Colon (tissue), 2 donors: ENCODE results near the gene MICU1.

ENCODE experiments used
- FAIRE-seq: peaks from 2 replicates; lab custom pipeline; 2012; peaks lifted over from hg19 to GRCh38; lab: Jason Lieb, UNC
- donor health status: control.
- donor health status: control.

The MICU1 gene

DNA sequence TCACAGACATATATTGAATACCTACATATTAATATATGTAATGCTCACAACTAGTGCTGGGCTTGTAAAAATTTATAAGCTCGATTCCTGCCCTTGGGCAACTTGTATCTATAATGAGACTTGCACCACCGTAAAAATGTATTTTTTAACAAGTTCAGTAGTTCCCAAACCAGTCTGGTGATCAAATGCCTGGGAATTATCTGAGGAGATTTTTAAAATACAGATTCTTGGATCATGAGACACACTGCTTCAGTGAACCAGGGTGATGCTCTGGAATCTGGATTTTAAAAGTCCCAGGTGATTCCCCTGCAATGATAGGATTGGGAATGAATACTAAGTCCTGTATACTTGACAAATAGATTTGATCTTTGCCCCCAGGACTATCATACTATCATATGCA lies 4.3 kb upstream of the MICU1 start:
- FAIRE-seq = no peak

DNA sequence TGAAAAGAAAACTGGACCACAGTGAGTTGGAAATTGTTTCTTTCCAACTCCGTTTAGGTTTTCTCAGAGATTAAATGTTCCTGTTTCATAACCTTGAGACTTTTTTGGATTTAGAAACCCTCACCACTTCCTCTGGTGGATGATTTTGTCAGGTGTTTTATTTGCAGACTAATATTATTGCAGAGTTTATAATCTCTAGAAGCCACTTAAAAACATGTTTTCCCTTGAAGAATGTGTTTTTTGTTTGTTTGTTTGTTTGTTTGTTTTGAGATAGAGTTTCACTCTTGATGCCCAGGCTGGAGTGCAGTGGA lies 520 bp upstream of the MICU1 start:
- no peak for FAIRE-seq

- no peak for FAIRE-seq
Observed at GRCh38 chr10:72625276-72625607, 637 bp downstream of the MICU1 start.

DNA sequence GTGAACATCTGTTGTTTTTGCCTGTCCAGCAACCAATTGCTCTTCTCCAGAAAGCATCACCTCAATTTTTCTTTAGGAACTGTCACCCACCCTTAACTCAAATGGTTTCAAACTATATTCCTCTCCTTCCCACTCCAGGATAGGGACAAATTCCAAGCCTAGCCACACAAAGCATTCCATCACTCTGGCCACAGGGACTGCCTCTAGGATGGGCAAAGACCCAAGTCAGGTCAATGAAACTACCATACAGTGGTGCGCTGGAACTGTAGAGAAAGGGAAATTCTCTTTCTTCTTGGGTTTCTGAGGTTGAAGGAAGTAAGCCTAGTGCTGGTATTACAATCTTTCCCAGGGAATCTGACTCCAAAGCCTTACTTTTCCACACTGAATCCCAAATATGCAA lies 3.6 kb downstream of the MICU1 start:
- FAIRE-seq = no peak

- FAIRE-seq = no peak
Observed at GRCh38 chr10:72616716-72617115, 9.2 kb downstream of the MICU1 start.

DNA sequence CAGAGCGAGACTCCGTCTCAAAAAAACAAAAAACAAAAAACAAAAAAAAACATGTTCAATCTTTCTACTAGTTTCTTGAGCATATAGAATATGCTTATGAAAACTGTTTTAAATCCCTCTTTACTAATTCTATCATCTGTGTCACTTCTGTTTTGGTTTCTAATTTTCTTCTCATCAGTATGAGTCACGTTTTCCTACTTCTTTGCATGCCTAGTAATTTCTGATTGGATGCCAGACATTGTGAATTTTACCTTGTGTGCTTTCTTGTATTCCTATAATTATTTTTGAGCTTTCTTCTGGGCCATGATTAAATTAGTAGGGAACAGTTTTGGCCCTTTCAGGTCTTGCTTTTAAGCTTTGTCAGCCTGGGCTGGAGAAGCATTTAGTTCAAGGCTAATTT lies 9.9 kb downstream of the MICU1 start:
- no peak for FAIRE-seq

DNA sequence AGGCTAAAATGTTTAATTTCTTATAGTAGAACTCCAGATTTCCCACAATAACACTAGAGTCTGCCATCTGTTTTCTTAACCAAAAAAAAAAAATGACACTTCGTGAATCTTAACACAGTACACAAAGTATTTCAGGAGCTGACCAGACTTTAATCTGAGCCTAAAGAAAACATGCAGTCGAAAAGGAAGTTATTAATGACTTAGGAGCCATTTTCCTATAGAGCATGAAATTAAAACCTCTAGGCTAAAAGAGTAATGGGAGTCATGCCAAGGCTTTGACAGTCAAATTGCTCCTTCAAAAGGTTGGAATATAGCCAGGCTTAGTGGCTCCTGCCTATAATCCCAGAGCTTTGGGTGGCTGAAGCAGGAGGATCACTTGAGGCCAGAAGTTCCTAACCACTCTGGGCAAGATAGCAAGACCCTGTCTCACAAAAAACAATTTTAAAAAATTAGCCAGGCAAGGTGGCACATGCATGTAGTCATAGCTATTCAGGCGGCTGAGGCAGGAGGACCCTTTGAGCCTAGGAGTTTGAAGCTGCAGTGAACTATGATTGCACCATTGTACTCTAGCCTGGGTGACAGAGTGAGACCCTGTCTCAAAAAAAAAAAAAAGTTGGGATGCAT lies 13.6 kb downstream of the MICU1 start:
- no peak for FAIRE-seq

DNA sequence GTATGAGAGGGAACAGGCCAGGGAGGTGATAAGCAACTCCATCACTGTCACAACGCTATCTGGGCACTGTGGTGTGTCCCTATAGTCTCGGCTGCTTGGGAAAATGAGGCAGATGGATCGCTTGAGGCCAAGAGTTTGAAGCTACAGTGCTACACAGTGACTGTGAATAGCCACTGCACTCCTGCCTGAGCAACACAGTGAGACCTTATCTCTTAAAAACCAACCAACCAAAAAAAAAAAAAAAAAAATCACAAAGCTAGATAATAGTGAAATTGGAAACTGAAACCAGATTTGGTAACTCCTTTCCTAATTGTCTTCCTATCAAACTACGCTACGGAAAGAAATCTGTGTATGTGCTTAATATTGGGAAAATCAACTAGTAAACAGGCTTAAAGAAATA lies 14.1 kb downstream of the MICU1 start:
- FAIRE-seq = no peak

GRCh38 chr10:72610466-72610865 lies 15.4 kb downstream of the MICU1 start:
- FAIRE-seq = no peak

- FAIRE-seq = no peak
Observed at GRCh38 chr10:72605122-72605521, 20.8 kb downstream of the MICU1 start.

DNA sequence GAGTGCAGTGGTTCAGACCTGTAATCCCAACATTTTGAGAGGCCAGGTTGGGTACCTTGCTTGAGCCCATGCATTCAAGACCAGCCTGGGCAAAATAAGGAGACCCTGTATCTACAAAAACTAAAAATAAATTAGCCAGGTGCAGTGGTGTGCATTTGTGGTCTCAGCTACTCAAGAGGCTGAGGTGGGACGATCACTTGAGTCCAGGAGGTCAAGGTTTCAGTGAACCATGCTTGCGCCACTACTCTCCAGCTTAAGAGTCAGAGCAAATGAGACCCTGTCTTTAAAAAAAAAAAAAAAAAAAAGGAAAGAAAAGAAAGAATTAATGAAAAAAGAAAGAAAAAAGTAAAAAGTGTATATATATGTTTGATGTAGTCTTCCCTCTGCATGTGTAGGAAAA lies 24.7 kb downstream of the MICU1 start:
- no peak for FAIRE-seq

GRCh38 chr10:72598769-72599701 lies 26.8 kb downstream of the MICU1 start:
- no peak for FAIRE-seq

GRCh38 chr10:72597897-72598296 lies 28.0 kb downstream of the MICU1 start:
- FAIRE-seq = no peak

DNA sequence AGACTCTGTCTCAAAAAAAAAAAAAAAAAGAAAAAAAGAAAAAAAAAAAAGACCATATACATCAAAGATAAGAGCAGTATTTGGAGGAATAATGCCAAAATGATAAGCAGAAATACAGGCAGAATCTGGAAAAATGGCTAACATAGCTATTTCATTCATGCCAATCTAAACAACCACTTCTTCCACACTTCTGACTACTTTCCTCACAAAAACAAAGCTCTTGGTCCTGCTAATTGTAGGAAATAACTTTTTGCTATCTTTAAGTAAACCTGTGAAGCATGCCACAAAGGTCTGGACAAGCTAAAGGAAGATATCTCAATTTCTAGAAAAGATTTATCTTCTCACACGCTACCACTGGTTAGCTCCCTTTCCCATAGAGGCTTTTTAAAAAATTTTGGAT lies 30.4 kb downstream of the MICU1 start:
- no peak for FAIRE-seq

DNA sequence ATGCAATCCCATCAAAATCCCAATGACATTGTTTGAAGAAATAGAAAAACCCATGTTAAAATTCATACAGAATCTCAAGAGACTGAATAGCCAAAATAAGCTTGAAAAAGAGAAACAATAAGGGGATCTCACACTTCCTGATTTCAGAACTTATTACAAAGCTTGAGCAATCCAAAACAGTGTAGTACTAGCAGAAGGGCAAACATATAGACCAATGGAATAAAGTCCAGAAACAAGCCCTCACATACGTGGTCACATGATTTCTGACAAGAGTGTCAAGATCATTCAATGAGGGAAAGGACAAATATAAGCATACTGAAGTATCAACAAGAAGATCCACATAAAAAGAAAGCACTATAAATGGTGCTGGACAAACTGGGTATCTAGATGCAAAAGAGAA lies 31.9 kb downstream of the MICU1 start:
- no peak for FAIRE-seq

- no peak for FAIRE-seq
Observed at GRCh38 chr10:72588266-72588665, 37.6 kb downstream of the MICU1 start.

DNA sequence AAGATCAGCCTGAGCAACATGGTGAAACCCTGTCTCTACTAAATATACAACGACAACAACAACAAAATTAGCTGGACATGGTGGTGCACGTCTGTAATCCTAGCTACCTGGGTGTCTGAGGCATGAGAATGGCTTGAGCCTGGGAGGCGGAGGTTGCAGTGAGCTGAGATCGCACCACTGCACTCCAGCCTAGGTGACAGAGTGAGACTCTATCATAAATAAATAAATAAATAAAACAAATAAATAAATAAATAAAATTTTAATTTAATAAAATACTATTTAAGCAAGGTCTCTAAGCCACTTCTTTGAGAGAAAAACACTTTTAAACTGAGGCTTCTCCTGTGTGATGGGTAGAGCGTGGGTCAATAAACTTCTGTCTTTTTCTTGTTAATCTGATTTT lies 38.3 kb downstream of the MICU1 start:
- no peak for FAIRE-seq

- no peak for FAIRE-seq
Observed at GRCh38 chr10:72574636-72575035, 51.2 kb downstream of the MICU1 start.

DNA sequence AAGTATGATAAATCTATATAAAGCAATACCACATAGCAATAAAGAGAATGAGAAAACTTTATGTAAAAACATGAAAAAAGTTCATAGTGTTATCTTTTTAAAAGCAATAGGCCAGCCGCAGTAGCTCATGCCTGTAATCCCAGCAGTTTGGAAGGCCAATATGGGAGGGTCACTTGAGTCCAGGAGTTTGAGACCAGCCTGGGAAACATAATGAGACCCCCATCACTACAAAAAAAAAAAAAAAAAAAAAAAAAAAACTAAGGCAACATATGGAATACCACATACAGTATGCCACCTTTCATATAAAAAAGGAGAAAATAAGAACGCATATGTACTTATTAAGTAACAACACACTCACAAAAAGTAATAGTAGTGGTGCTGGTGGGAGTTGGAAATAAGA lies 52.8 kb downstream of the MICU1 start:
- FAIRE-seq = no peak

DNA sequence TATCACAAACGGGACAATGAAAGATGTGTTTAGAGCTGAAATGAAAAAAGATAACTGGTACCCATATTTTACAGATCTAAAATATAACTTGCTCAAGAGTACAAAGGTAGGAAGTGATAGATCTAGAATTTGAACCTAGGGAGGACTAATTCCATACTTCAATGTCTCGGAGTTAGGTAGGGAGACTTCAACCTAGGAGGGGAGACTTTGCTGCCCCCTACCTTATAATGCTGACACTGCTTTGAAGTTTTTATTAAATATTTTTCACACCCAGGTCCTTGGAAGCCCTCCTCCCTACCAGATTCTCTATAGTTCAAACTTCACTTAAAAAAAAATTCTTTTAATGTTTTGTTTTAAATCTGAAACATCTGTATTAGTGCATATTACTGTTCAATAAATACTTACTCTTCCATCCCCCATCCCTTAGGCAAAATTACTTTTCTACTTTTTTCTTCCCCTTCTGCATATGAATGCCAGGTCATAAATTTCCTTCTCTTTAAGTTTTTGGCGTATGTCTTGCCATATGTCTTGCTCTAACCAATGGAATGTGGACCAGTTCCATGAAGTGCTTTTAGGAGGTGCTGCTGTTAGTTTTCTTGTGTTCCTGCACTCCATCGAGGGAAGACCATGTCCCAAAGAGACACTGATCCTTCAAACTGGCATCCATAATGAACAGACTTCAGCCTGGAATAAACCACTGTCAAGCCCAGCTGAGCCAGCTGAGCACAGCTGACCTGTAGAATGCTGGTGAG lies 57.8 kb downstream of the MICU1 start:
- no peak for FAIRE-seq

DNA sequence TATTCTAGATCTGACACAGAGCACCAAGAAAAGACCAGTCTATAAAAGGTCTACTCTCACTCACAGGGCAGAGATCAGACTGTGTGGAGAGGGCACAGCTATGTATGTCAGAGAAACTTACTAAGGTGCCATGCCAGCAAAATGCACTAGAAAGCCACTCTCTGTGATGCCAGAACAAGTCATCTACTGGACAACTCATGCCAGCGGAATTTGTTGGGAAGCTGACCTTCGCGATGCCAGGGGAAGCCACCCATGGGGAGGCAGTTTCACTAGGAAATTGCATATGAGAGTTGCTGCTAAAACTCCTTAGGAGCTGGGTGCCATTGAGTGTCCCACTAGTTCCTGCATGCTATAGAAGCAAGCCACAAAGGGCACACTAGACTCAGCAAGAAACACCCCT lies 58.5 kb downstream of the MICU1 start:
- FAIRE-seq = no peak

GRCh38 chr10:72564596-72564995 lies 61.3 kb downstream of the MICU1 start:
- FAIRE-seq = no peak

DNA sequence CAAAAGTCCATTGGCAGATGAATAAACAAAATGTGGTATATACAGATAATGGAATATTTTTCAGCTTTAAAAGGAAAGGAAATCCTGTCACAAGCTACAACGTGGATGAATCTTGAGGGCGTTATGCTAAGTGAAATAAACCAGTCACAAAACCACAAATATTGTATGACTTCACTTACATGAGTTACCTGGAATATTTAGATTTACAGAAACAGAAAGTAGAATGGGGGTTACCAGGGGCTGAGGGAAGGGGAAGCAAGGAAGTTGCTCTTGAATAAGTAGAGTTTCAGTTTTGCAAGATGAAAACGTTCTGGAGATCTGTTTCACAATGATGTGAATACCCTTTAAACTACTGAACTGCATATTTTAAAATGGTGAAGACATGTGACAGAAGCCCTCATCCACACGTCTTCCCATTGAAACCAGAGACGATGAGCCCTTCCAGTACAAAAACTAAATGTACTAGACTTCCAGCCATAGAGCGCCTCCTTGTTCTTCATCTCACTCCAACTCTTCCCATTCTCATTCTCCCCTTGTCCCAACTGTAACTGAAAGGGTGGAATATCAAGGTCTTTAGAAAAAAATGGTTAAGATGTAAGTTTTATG lies 62.4 kb downstream of the MICU1 start:
- FAIRE-seq = no peak
